Measurements from ENCODE around the gene CDK10.

- TF ChIP-seq CTCF (conservative IDR thresholded peaks at IDR 0.05) (no peak), ZFX (IDR thresholded peaks at IDR 0.05) (no peak)
Observed at GRCh38 chr16:89686520-89687091, at the start of gene CDK10.

All from C4-2B (cell line).